HG02588 (cell line): ENCODE measurements around the gene ICA1L.
"Not testable (repeated sequence)": the region's sequence is repeated elsewhere in the genome, so short reads cannot be mapped to it uniquely, and the experiment has no call there.

ENCODE experiments used
- ATAC-seq: cut with Tn5 transposase; IDR thresholded peaks from one replicate; pipeline ENCODE4 v1.9.1; 2021; ENCODE audit warnings: mild to moderate bottlenecking, moderate library complexity; ENCODE audit not compliant: unreplicated experiment

Gene ICA1L

GRCh38 chr2:202848813-202849212 lies 22.8 kb downstream of the ICA1L start:
- ATAC-seq, result no peak

GRCh38 chr2:202847693-202848524 lies 23.7 kb downstream of the ICA1L start:
- ATAC-seq, result no peak

GRCh38 chr2:202844656-202845055 lies 26.9 kb downstream of the ICA1L start:
- ATAC-seq, result no peak

- ATAC-seq, result no peak
Observed at GRCh38 chr2:202842690-202843089, 28.9 kb downstream of the ICA1L start.

- ATAC-seq, result no peak
Observed at GRCh38 chr2:202841090-202841867, 30.3 kb downstream of the ICA1L start.

GRCh38 chr2:202831242-202832220 lies 40.0 kb downstream of the ICA1L start:
- ATAC-seq, result no peak

GRCh38 chr2:202824901-202825300 lies 46.7 kb downstream of the ICA1L start:
- no peak for ATAC-seq

- no peak for ATAC-seq
Observed at GRCh38 chr2:202822411-202822810, 49.2 kb downstream of the ICA1L start.

- ATAC-seq, result no peak
Observed at GRCh38 chr2:202821206-202822160, 50.1 kb downstream of the ICA1L start.

GRCh38 chr2:202818321-202818720 lies 53.2 kb downstream of the ICA1L start:
- no peak for ATAC-seq

GRCh38 chr2:202817771-202818170 lies 53.8 kb downstream of the ICA1L start:
- no peak for ATAC-seq

GRCh38 chr2:202815548-202816360 lies 55.8 kb downstream of the ICA1L start:
- ATAC-seq, result no peak

- no peak for ATAC-seq
Observed at GRCh38 chr2:202814226-202814625, 57.3 kb downstream of the ICA1L start.

GRCh38 chr2:202813387-202813786 lies 58.2 kb downstream of the ICA1L start:
- ATAC-seq, result no peak

- ATAC-seq, result no peak
Observed at GRCh38 chr2:202808754-202809153, 62.8 kb downstream of the ICA1L start.

- not testable (repeated sequence) for ATAC-seq
Observed at GRCh38 chr2:202807431-202808138, 64.0 kb downstream of the ICA1L start.

GRCh38 chr2:202805911-202806310 lies 65.7 kb downstream of the ICA1L start:
- not testable (repeated sequence) for ATAC-seq

GRCh38 chr2:202797944-202798343 lies 73.6 kb downstream of the ICA1L start:
- no peak for ATAC-seq
